GM19025 (cell line): ENCODE measurements around the gene DEFB132.

Experiments
- ATAC-seq: cut with Tn5 transposase; IDR thresholded peaks from one replicate; pipeline ENCODE4 v1.9.1; 2021; ENCODE audit warnings: mild to moderate bottlenecking, low read depth, moderate library complexity; ENCODE audit not compliant: unreplicated experiment

DEFB132 gene

GRCh38 chr20:295804-296203 lies 38.3 kb downstream of the DEFB132 start:
- no peak for ATAC-seq

DNA sequence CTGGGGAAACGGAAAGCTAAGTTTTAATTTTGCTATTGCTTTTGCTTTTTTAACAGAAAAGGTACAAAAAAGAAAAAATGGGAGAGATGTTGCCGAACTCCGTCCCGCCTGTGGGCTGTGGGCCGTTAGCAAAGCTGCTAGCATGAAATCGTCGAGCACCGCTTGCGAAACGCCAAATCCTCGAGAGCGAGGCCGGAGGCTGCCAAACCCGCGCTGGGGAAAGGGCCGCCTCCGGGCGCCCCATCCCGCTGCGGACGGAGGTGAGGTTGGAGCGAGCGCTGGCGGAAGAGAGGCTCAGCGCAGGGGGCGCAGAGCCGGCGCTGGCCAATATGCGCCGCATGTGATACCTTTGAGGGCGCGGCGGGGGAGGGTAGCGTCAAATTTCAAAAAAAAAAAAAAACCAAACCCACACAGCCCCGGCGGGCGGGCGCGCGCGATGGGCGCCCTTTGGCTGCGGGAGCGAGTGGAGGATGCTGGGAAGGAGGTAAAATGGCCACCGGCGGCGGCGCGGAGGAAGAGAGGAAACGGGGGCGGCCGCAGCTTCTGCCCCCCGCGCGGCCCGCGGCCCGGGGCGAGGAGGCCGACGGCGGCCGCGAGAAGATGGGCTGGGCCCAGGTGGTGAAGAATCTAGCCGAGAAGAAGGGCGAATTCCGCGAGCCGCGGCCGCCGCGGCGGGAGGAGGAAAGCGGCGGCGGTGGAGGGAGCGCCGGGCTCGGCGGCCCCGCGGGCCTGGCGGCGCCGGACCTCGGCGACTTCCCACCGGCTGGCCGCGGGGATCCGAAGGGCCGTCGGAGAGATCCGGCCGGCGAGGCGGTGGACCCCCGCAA lies 39.8 kb downstream of the DEFB132 start, which contains the start of gene ZCCHC3:
Gene ZCCHC3, plus strand, starts transcription at position 473 of the 827 bp plus-strand sequence. Its CDS starts 17 bp downstream, at position 490.
- peak; percentile 76 for ATAC-seq

GRCh38 chr20:297925-298775 lies 40.6 kb downstream of the DEFB132 start:
- peak; percentile 13 for ATAC-seq

GRCh38 chr20:298776-299391 lies 41.4 kb downstream of the DEFB132 start:
- no peak for ATAC-seq

DNA sequence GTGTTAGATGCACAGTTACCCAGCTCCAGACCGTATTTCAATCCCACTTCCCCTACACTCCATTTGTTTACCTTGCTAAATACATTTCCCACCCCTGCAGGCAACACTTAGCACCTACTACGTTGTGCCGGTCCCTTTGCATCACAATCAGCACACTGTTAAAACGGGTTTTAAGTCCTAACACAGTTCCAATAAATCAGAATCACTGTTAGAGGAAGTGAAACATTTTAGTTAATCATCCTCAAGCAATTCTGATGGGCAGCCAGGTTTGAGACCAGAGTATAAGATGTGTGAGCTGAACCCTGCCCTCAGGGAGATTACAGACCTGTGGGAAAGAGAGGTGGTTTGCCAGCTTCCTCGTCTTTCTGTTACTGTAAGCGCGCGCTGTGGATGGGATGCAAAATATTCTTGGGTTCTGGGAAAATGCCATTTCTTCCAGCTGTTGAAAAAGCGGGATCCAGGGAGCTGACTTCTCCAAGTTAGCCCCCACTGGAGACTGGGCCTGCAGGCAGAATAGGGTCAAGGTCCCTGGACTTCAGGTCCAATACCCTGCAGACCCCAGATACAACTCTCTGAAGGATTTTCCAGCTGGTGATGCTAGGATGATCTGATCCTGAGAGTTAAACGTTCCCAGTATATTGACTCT lies 42.9 kb downstream of the DEFB132 start:
- no peak for ATAC-seq

DNA sequence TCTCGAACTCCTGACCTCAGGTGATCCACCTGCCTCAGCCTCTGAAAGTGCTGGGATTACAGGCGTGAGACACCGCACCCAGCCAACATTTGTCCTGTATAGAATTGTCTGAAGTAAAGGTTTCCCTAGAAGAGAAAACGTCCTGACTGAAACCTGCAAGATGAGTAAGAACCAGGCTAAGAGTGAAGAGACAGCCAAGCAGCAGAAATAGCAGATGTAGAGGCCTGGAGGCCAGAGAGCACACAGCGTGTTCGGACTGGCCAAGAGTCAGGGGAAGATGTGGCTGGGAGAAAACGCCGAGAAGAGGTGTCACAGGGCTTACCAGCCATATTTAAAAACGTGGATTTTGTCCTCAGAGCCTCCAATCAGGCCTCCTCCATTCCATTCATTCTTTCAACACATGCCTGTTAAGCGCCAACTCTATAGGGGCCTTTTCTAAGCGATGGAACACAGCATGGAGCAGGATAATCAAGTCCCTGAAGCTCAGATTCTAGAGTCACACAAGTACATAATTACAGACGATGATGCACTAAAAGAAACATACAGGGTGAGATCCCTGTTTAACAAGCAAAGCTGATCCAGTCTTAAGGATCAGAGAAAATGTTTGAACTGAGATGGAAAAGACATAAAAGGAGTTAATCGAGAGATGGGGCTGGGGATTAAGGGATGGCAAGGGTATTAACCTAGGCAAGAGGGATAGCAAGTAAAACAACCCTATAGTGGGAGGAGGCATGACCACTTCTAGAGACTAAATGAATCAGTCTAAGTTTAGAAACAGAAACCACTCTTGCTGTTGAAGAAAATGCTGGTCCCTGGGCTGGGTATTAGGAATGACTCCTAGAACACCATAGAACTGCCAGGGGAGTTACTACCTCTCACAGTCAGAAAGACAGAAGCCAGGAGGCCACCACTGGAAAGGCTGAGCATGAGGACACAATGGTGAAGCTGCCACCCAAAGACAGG lies 44.6 kb downstream of the DEFB132 start:
- no peak for ATAC-seq

DNA sequence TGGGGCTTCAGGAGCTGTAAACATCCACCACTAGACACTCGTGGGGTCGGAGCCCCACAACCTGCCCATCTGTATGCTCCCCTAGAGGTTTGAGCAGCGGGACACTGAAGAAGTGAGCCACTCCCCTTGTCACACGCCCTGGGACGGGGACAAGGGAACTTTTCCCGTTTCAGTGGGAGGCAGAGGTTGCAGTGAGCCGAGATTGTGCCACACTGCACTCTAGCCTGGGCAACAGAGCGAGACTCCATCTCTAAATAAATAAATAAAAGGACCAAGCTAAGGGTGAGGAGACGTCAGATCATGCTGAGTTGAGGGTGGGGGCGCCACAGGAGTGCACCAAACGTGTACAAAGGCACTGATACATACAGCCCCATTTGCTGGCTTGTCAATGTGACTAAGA lies 48.2 kb downstream of the DEFB132 start:
- no peak for ATAC-seq

DNA sequence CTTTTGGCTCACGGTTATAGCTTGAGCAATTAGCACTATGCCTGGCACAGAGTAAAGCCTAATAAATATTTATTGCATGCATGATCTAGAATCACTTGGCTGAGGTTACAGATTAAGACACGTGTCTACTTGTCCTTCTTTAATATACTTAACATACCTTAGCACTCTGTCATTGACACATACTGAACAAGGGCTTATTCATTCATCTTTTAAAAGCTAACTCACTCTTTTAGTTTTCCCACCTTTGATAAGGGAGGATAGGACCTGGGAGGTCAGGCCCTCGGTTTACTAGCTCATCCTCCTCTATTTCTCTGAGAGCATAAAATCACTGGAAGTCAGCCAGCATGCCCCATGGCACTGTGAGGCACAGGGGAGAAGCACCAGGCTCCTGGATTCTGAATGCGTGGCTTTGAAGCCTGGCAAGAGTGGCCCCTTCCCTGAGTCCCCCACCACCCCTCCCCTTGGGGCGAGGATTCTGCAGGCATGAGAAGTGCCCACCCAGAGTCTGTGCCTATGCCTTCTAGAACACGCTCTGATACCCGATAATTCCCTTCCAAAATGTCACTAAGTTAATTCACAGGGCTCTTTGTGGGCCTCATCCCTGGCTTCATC lies 51.0 kb downstream of the DEFB132 start:
- ATAC-seq: no peak

DNA sequence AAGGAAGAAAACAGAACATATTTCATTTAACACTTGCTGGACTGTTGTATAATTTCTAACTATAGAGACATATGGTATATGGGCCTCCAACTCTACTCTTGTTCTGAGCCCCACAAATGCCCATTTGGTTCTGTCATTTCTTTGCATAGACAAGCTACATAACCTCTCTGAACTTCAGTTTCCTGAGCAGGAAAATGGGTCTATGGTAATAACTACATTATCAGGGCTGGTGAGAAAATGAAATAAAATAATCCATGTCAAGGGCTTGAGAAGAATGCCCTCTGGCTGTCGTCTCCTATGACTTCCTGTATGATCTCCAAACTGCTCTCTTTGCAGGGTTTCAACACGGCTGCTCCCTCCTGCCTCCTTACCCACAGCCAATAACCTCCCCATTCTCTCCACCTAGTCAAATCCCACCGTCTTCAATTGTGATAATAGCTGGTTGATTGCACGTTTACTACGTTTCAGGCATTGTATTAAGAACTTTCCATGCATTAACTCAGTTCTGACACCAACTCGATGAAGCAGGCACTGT lies 51.8 kb downstream of the DEFB132 start:
- ATAC-seq: no peak

DNA sequence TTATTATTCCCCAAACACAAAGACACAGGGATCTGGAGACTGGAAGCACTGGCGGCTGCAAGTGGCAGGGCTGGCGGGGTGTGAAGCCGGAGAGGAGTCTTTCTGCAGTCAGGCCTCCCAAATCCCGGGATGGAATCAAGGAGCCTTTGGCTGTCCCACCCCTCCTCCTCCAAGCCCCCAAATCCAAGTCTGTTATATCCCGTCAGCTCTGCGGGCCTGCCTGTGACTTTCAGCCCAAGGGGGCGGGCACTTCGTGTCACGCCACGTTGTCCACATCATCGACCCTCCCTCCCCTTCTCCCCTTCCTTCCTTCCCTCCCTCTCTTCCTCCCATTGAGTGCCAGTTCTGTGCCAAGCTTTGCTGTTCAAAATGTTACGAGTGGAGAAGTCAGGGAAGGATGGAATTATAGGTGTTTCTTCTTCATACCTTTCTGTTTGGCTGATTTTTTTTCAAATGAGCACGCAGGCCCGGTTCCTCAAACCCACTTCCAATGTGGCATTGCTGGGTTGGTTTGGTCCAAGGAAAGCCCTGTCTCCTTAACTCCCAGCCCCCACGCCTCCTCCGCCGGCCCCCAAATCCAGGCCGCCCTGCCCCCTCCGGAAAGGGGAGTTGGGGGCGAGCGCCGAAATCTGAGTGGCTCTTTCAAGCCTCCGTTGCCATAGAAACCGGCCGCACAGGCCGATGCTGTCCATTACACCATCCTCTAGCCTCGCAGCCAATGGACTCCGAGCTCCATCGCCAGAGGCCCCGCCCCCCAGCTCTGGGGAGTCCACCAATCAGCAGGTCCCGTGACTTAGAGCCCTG lies 52.5 kb downstream of the DEFB132 start:
- peak; percentile 99 for ATAC-seq

DNA sequence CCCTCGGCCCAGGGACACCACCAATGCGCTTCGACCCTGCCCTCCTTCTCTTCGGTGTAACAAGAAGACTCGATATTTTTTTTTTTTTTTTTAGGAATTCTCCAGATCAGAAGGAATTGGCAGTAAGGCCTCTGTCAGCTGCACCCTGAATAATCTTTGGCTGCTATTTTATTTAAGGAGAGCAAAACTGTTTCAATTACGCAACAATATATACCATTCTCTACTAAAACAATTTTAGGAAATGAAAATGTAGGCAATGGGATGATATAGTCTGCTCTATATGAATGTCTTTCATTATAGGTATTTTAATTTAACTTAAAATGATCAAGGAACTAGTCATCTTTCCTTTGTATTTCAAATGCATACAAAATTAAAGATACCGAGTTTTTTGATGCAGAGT lies 53.1 kb downstream of the DEFB132 start:
- ATAC-seq: no peak
